ENCODE data around the gene ATP7B. TPM values are rescaled to one million over a fixed set of nuclear protein-coding genes. Genes with fewer than 3 reads are reported as not detected.

ATP7B gene
- total and polyA plus RNA-seq, 2 experiments from 2014 or later, result 2.2 to 12.8 TPM

DNA sequence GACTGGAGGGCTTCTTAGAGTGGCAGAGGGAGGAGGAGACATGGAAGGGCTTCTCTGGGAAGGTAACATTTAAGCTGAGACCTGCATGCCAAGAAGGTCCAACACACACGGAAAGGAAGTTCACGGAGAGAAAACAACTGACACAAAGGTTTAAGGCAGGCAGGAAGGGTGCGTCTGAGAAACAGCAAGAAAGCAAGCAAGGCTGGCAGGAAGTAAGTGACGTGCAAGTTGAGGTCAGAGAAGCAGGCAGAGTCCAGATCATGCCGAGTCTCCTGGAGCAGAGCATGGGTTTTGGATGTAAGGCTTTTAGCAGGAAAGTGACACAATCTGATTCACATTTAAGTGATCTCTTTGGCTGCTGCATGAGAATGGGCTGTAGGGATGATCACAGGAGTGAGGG, 60.5 kb downstream of the ATP7B start (continued):
- TF ChIP-seq, protein P1, sequence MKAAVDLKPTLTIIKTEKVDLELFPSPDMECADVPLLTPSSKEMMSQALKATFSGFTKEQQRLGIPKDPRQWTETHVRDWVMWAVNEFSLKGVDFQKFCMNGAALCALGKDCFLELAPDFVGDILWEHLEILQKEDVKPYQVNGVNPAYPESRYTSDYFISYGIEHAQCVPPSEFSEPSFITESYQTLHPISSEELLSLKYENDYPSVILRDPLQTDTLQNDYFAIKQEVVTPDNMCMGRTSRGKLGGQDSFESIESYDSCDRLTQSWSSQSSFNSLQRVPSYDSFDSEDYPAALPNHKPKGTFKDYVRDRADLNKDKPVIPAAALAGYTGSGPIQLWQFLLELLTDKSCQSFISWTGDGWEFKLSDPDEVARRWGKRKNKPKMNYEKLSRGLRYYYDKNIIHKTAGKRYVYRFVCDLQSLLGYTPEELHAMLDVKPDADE (IDR thresholded peaks at IDR 0.05), result no peak
- no peak for TF ChIP-seq EZH2 (IDR thresholded peaks at IDR 0.05; ENCODE audit: low read depth, unreplicated experiment)
- no peak for TF ChIP-seq JUNB (IDR thresholded peaks at IDR 0.05; ENCODE audit: unreplicated experiment)
- no peak for TF ChIP-seq NANOG (IDR thresholded peaks at IDR 0.05; ENCODE audit: borderline replicate concordance)
- TF ChIP-seq, protein P2, sequence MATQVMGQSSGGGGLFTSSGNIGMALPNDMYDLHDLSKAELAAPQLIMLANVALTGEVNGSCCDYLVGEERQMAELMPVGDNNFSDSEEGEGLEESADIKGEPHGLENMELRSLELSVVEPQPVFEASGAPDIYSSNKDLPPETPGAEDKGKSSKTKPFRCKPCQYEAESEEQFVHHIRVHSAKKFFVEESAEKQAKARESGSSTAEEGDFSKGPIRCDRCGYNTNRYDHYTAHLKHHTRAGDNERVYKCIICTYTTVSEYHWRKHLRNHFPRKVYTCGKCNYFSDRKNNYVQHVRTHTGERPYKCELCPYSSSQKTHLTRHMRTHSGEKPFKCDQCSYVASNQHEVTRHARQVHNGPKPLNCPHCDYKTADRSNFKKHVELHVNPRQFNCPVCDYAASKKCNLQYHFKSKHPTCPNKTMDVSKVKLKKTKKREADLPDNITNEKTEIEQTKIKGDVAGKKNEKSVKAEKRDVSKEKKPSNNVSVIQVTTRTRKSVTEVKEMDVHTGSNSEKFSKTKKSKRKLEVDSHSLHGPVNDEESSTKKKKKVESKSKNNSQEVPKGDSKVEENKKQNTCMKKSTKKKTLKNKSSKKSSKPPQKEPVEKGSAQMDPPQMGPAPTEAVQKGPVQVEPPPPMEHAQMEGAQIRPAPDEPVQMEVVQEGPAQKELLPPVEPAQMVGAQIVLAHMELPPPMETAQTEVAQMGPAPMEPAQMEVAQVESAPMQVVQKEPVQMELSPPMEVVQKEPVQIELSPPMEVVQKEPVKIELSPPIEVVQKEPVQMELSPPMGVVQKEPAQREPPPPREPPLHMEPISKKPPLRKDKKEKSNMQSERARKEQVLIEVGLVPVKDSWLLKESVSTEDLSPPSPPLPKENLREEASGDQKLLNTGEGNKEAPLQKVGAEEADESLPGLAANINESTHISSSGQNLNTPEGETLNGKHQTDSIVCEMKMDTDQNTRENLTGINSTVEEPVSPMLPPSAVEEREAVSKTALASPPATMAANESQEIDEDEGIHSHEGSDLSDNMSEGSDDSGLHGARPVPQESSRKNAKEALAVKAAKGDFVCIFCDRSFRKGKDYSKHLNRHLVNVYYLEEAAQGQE (IDR thresholded peaks at IDR 0.05; ENCODE audit: unreplicated experiment), result no peak
- no peak for TF ChIP-seq POLR2AphosphoS5 (IDR thresholded peaks at IDR 0.05; ENCODE audit: low read depth)
- TF ChIP-seq ZNF331 (CRISPR knock-in tag; IDR thresholded peaks at IDR 0.05; ENCODE audit: low read depth), result no peak
- no peak for TF ChIP-seq ZNF114 (CRISPR knock-in tag; IDR thresholded peaks at IDR 0.05)
- TF ChIP-seq EZH2phosphoT487 (IDR thresholded peaks at IDR 0.05; ENCODE audit: unreplicated experiment), result no peak
- TF ChIP-seq, protein P3, sequence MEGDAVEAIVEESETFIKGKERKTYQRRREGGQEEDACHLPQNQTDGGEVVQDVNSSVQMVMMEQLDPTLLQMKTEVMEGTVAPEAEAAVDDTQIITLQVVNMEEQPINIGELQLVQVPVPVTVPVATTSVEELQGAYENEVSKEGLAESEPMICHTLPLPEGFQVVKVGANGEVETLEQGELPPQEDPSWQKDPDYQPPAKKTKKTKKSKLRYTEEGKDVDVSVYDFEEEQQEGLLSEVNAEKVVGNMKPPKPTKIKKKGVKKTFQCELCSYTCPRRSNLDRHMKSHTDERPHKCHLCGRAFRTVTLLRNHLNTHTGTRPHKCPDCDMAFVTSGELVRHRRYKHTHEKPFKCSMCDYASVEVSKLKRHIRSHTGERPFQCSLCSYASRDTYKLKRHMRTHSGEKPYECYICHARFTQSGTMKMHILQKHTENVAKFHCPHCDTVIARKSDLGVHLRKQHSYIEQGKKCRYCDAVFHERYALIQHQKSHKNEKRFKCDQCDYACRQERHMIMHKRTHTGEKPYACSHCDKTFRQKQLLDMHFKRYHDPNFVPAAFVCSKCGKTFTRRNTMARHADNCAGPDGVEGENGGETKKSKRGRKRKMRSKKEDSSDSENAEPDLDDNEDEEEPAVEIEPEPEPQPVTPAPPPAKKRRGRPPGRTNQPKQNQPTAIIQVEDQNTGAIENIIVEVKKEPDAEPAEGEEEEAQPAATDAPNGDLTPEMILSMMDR (conservative IDR thresholded peaks at IDR 0.05; ENCODE audit: low read depth in 2 of 2), result no peak
- no peak for TF ChIP-seq STAT1 (IDR thresholded peaks at IDR 0.05; ENCODE audit: unreplicated experiment)

DNA sequence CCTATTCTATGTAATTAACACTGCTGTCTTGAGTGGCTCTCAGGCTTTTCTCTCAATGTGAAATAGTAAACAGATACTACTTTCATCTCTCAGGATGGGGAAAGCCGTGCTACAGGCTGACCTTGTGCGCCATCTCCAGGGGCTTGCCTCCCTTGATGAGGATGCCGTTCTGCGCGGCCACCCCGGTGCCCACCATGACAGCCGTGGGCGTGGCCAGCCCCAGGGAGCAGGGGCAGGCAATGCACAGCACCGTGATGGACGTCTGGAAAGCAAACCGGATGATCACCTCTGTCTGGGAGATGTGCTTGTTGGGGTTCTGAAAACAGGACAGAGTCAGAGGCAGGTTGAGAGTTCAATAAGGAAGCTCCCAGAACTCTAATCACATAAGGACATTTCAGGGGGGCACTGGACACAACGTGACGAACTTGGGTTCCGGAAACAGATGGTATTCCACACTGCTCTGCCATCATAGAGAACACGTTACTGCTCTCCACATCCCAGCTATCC, 65.0 kb downstream of the ATP7B start:
- no peaks in the 10 kb centered on the region for H3K4me1 Mint-ChIP-seq
- Histone ChIP-seq H3K36me3 (ENCODE audit: insufficient read depth) (no peaks in the 10 kb centered on the region), H4K20me1 (replicated peaks; ENCODE audit: insufficient read depth) (no peaks in the 10 kb centered on the region), H3K79me2 (replicated peaks; ENCODE audit: insufficient read depth) (no peaks in the 10 kb centered on the region), H3K27me3 (ENCODE audit: insufficient read depth) (no peaks in the 10 kb centered on the region), H3K4me3 (no peak overlapping the region), H3F3A (replicated peaks; ENCODE audit: low read depth) (no peaks in the 10 kb centered on the region), H3K9me2 (ENCODE audit: insufficient read depth) (no peaks in the 10 kb centered on the region), H3K4me2 (no peak overlapping the region), H3K4me1 (ENCODE audit: insufficient read depth) (no peaks in the 10 kb centered on the region), H3K27ac (ENCODE audit: low read depth) (no peak overlapping the region), H2AFZ (no peak overlapping the region)
- no peak overlapping the region for H3K27ac Mint-ChIP-seq
- ATAC-seq, result no peak
- H3K36me3 Mint-ChIP-seq (ENCODE audit: low read depth), result no peaks in the 10 kb centered on the region; the same call in 2 of the 3 replicates
- H3K9me3 Mint-ChIP-seq, result no peaks in the 10 kb centered on the region; the same call in 2 of the 3 replicates
- no peak overlapping the region for H3K4me3 Mint-ChIP-seq
- peaks cover 6% of the 10 kb centered on the region for H3K27me3 Mint-ChIP-seq (ENCODE audit: insufficient read depth, low read depth, poor library complexity)
- no peak for DNase-seq (ENCODE audit: low spot score)
- TF ChIP-seq, protein P2 (IDR thresholded peaks at IDR 0.05; ENCODE audit: unreplicated experiment), result no peak
- TF ChIP-seq STAT1 (IDR thresholded peaks at IDR 0.05; ENCODE audit: unreplicated experiment) (no peak), NANOG (IDR thresholded peaks at IDR 0.05; ENCODE audit: borderline replicate concordance) (no peak)
